ENCODE measurements around the gene RHBDF2. TPM values are rescaled to one million over a fixed set of nuclear protein-coding genes. Genes with fewer than 3 reads are reported as not detected.

RHBDF2 gene
- polyA plus RNA-seq (2012; ENCODE audit: insufficient read depth, insufficient read length) = 6.0 TPM

GRCh38 chr17:76501018-76501826 lies at the start of gene RHBDF2:
Gene RHBDF2, minus strand, starts transcription at chr17:76501423. Its CDS starts 19,899 bp downstream, at chr17:76481524.
- H3K4me3 ChIP-seq (ENCODE audit: low read length) = peak within 1 kb of the TSS; percentile 65

DNA sequence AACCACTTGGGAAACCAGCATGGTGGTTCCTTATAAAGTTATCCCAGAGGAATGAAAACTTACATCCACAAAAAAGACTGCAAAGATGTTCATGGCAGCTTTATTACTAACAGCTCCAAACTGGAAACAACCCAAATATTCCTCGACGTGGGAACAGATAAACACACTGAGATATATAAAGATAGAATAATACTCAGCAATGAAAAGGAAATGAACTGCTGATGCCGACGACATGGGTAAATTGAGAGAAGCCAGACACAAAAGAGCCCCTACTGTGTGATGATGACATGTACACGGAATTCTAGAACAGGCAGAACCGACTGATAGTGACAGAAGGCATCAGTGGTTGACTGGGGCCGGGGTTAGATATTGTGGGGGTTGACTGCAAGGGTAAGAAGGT lies 48.3 kb upstream of the RHBDF2 start:
- DNase-seq (ENCODE audit: low read depth, low spot score) = no peak
- H3K4me3 ChIP-seq (ENCODE audit: low read length) = no peak overlapping the region

More at GRCh38 chr17:76501018-76501826, at the start of gene RHBDF2:
- DNase-seq (ENCODE audit: low read depth, low spot score) = peak; percentile 56

GRCh38 chr17:76549215-76549518 lies 47.9 kb upstream of the RHBDF2 start:
- no peak overlapping the region for H3K4me3 ChIP-seq (ENCODE audit: low read length)
- DNase-seq (ENCODE audit: low read depth, low spot score) = no peak

DNA sequence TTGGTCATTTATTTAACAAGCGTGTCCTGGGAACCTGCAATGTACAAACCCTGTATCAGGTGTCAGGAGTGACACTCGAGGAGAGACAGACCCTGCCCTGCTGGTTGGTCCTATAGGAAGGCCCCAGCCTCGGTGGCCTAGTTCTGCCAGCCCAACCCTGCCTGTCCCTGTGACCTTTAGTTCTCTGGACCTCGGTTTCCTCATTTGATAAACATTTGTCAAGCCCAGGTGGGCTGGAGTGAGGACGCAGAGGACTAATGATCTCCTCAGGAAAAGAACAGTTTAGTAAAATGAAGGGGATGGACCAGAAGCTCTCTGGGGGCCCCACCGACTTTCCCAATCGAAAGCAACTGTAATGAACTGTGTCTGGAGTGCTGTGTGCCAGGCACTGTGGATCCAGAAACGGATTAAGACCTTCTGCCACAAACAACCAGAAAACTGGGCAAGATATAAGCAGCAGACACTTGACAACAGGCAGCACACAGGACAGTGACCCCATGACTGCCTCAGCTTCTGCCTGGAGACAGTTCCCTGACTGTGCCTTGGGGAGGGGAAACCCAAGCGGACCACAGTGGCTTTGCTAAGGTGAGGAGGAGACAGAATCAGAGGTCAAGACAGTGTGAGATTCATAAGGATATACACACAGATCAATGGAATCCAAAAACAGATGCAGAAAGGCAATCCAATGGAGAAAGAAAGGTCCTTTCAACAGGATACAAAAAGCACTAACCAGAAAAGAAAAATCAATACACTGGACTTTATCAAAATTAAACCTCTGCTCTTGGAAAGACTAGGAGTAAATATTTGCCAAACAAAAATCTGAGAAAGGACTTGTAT lies 47.4 kb upstream of the RHBDF2 start:
- H3K4me3 ChIP-seq (ENCODE audit: low read length) = no peak overlapping the region

GRCh38 chr17:76547642-76548202 lies 46.5 kb upstream of the RHBDF2 start:
- no peak overlapping the region for H3K4me3 ChIP-seq (ENCODE audit: low read length)
- no peak for DNase-seq (ENCODE audit: low read depth, low spot score)

More for the DNA sequence above, 47.4 kb upstream of the RHBDF2 start:
- no peak for DNase-seq (ENCODE audit: low read depth, low spot score)

DNA sequence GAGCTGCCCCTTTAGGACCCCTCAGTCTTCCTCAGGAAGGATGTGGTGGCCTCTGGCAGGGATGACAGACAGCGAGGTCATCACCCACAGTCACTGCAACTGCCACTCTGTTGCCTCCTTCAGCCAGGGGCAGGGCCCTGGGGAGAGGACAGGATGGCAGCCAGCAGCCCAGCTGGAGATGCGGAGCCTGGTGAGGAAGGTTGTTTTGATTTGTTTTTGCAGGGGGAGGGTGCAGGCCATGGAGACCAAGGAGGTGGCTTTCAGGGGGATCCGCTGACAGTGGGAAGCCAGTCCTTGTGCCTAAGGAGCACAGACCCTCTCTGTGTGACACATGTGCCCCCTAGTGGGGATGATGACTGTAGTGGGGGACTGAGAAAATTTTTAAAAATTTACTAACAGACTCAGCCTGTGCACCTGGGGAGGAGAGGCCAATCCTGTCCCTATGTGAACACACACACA lies 46.0 kb upstream of the RHBDF2 start:
- H3K4me3 ChIP-seq (ENCODE audit: low read length) = no peak overlapping the region
- peak; percentile 57 for DNase-seq (ENCODE audit: low read depth, low spot score)

DNA sequence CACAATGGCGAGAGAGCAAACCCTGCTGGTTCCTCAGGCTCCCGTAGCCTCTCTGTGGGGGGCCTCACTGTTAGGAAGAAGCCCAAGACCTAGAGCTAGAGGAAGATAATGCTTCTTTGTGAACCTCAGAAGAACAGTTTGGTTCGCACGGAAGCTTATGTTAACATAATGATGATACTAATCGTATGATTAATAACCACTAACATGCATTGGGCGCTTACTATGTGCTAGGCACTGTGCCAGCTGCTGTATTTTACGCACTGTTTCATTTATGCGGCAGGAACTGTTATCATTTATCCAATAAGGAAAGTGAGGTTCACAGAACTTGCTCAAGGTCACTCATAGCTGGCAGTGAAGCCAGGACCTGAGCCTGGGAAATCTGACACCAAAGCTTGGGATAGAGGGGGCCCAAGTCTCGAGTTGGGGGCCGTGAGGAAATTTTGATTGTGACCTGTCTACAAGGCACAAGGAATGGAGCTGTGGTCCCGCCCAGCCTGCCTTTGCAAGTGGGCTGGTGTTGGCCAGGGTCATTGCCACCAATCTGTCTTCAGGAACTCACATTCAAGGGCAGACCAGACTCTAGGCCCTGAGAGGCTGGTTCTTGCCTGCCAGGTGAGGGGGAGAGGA lies 45.4 kb upstream of the RHBDF2 start:
- H3K4me3 ChIP-seq (ENCODE audit: low read length) = no peak overlapping the region
- DNase-seq (ENCODE audit: low read depth, low spot score) = no peak

GRCh38 chr17:76545918-76546555 lies 44.8 kb upstream of the RHBDF2 start:
- H3K4me3 ChIP-seq (ENCODE audit: low read length) = no peak overlapping the region
- no peak for DNase-seq (ENCODE audit: low read depth, low spot score)

GRCh38 chr17:76544546-76545365 lies 43.5 kb upstream of the RHBDF2 start:
- no peak overlapping the region for H3K4me3 ChIP-seq (ENCODE audit: low read length)
- DNase-seq (ENCODE audit: low read depth, low spot score) = no peak

GRCh38 chr17:76543826-76544545 lies 42.8 kb upstream of the RHBDF2 start:
- no peak for DNase-seq (ENCODE audit: low read depth, low spot score)
- H3K4me3 ChIP-seq (ENCODE audit: low read length) = no peak overlapping the region

GRCh38 chr17:76543482-76543825 lies 42.2 kb upstream of the RHBDF2 start:
- no peak for DNase-seq (ENCODE audit: low read depth, low spot score)
- H3K4me3 ChIP-seq (ENCODE audit: low read length) = no peak overlapping the region

GRCh38 chr17:76542984-76543383 lies 41.8 kb upstream of the RHBDF2 start:
- no peak overlapping the region for H3K4me3 ChIP-seq (ENCODE audit: low read length)
- no peak for DNase-seq (ENCODE audit: low read depth, low spot score)

GRCh38 chr17:76542566-76542971 lies 41.3 kb upstream of the RHBDF2 start:
- H3K4me3 ChIP-seq (ENCODE audit: low read length) = no peak overlapping the region
- no peak for DNase-seq (ENCODE audit: low read depth, low spot score)

DNA sequence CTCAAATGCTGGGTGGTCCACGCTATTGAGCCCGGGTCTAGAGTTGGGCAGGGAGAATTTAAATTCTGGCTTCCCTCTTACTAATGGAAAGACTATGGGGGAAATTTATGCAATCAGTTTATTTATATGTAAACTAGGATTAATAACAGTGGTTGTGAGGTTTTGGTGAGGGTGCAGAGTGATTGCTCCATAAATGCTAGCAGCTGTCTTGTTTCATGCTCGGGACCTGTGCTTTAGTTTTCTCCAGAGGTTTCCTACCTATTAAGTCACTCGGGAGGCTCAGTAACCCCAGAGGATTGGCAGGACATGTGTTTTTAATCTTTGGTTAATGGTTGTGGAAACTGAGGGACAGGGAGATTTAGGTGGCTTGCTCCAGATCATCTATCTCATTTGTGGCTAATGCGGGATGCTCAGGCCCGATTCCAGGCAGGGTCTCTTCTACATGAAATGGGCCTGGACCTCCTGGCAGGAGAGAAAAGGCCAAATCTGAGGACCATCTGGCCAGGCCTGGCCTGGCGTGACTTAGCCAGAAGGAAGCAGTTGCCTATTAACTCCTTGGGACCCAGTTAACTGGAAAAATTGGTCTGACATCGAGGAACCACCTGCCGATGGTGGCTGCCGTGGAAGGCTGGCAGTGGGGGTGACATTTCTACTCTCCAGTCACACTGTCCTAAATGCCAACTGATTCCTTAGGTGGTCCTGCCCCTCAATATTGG lies 40.7 kb upstream of the RHBDF2 start:
- no peak overlapping the region for H3K4me3 ChIP-seq (ENCODE audit: low read length)
- no peak for DNase-seq (ENCODE audit: low read depth, low spot score)

DNA sequence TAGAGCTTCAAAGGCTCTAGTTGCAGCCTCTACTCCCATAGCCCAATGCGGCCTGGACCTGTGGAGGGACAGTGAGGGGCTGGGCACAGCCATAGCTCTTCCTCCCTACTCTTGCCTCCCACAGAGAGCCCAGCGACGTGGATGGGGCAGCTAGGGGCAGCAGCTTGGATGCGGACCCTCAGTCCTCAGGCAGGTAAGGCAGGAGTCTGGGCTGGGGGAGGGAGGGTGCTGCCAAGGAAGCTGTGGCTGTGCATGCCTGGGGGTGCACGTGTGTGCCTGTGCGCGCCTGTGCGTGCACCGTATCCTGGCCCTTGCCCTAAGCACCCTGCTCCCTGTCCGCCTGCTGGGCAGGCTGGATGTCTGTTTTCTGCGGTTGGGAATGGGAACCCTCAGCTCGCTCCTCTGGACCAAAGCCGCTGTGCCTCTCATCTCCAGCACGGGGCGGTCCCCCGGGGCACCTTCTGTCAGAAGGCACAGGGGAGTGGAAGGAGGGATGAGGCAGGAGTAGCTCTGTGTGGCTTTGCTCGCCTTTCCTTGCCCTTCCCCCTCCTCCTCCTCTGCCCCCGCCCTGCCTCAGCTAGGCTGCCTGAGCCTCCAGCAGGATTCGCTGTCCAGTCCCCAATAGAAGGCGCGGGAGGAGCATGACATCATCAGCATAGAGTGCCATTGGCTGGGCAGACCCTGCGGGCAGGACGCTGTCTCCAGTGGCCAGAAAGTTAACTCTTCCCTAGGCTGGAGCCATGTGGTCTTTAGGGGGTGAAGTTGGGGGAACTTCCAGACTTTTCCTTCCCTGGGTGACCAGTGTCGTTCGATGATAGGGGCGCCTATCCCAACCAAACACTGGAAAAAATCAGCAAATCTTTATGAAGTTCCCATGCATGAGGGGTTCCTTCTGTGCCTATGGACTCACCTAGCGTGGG lies 39.4 kb upstream of the RHBDF2 start:
- no peak overlapping the region for H3K4me3 ChIP-seq (ENCODE audit: low read length)
- peak; percentile 59 for DNase-seq (ENCODE audit: low read depth, low spot score)

GRCh38 chr17:76539631-76540271 lies 38.5 kb upstream of the RHBDF2 start, which contains the start of gene PRCD:
Gene PRCD, plus strand, starts transcription at chr17:76540044. Its CDS starts 98 bp downstream, at chr17:76540142.
- no peak for DNase-seq (ENCODE audit: low read depth, low spot score)
- H3K4me3 ChIP-seq (ENCODE audit: low read length) = no peak within 1 kb of the TSS

All from Jurkat, Clone E6-1 (cell line).